ENCODE results near the gene P2RY11. TPM values are rescaled to one million over a fixed set of nuclear protein-coding genes. Genes with fewer than 3 reads are reported as not detected.
A peak's percentile ranks its signal among the peaks of the same experiment; 100 is the strongest.

The P2RY11 gene
- total RNA-seq, 4 donors from 2014 or later = 2.7 to 18.7 (median 4.7) TPM

DNA sequence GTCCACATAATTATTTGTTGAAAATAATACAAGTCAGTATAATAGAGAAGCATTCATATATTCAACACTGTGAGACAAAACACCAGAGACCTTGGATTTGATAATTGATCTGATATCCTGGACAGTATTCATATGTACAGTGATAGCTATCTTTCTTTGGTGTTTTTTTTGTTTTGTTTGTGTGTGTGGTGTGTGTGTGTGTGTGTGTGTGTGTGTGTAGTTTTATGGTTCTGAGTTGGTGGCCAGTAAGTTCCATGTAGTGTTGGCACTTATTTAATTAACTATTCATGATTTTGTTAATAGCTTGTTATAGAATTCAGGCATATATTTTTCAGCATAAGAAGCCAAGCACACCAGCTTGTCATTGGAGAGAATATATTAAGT, 7.4 kb upstream of the P2RY11 start:
- DNase-seq (ENCODE audit: low spot score) (no peak), ATAC-seq (ENCODE audit: low FRiP score) (no peak)
- TF ChIP-seq, protein P1, sequence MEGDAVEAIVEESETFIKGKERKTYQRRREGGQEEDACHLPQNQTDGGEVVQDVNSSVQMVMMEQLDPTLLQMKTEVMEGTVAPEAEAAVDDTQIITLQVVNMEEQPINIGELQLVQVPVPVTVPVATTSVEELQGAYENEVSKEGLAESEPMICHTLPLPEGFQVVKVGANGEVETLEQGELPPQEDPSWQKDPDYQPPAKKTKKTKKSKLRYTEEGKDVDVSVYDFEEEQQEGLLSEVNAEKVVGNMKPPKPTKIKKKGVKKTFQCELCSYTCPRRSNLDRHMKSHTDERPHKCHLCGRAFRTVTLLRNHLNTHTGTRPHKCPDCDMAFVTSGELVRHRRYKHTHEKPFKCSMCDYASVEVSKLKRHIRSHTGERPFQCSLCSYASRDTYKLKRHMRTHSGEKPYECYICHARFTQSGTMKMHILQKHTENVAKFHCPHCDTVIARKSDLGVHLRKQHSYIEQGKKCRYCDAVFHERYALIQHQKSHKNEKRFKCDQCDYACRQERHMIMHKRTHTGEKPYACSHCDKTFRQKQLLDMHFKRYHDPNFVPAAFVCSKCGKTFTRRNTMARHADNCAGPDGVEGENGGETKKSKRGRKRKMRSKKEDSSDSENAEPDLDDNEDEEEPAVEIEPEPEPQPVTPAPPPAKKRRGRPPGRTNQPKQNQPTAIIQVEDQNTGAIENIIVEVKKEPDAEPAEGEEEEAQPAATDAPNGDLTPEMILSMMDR (IDR thresholded peaks at IDR 0.05) = no peak

DNA sequence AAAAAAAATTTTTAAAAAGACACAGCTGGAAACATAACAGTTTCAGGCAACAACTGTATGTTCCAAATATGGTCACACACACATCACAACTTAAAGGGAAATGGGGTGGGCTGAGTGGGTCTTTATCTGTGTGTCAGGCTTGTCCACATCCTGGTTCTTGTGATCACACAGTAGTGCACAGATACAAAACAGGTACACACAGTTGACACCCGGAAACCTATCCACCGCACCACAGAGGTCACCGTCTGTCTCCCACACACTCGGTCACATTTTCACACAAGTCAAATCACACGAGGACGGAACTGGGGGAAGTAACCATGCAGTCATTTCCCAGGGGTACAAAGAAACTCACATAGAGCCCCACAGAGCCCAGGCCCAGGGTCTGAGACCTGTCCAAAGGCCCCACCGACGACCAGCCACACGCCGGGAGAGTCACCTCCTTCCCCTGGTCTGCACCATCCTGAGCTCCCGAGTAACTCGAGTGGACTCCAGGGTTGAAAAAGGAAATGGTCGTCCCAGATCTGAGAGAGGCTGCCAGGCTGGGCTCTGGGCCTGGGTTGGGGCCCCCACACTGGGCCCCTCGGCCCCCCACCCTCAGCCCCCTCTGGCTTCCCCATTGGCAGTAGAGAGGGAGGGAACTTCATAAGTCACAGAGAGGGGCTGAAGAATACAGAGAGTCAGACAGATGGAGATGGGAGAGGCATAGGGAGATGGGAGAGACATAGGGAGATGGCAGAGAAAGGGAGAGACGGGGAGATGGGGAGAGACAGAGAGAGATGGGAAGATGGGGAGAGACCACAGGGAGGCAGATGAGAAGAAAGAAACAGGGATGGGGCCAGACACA, 6.6 kb upstream of the P2RY11 start:
- no peak for ATAC-seq (ENCODE audit: low FRiP score)

DNA sequence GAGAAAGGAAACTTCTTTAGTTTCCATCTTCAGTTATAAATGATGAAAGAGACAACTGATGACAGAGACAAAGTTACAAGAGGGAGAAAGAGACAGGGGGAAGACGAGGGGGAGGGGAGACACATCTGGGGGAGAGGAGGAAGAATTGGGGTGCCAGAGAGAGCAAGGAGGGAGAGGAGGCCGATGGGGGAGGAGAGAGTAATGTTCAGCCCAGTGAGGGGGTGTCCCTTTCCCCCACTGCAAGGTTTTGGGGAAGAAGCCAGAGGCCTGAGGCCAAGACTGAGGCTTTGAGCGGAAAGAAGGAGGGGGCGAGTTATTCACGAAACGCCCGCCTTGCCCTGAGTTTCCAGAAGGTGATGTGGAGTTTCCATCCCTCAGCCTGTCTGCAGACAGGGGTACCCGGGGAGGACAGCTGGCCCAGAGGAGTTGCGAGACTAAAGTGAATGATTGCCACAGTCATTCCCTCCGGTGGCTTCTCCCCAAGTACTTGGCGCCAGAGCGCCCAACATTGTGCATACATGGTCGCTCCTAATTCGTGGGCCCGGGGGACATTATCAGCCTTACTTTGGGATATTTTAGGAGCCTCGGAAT, 5.9 kb upstream of the P2RY11 start:
- DNase-seq (ENCODE audit: low spot score) (no peak), ATAC-seq (ENCODE audit: low FRiP score) (no peak)
- TF ChIP-seq, protein P1 (IDR thresholded peaks at IDR 0.05) = no peak

More for the DNA sequence above, 6.6 kb upstream of the P2RY11 start:
- DNase-seq (ENCODE audit: low spot score) = no peak
- TF ChIP-seq, protein P1 (IDR thresholded peaks at IDR 0.05) = no peak

DNA sequence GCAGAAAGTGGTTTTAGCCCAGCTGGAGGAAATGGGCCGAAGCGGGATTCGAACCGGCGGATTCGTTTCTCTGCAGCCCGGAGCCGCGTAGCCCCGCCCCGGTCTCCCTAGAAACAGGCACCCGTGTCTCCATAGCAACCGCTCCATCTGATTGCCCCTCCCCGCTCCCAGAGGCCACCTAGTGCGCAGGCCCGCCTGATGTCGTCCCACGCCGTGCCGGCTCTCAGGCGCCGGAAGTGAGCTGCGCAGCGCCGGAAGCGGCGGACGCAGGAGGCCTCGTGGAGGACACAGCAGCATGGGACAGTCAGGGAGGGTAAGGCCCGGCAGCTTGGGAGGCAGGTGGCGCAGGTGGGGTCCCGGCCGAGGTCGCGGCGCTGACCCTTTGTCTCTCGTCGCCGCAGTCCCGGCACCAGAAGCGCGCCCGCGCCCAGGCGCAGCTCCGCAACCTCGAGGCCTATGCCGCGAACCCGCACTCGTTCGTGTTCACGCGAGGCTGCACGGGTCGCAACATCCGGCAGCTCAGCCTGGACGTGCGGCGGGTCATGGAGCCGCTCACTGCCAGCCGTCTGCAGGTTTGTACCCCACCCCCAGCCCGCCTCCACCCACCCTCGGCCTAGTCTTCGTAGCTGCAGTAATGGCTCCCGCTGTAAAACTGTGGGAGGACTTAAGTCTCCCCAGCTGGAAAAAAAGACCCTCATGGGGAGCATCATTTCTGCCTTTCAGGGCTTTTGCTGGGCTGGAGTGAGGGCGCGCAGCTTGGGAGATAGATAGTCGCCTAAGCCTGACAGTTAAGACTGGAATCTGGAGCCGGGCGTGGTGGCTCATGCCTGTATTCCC, 5.2 kb upstream of the P2RY11 start, which contains the start of gene PPAN:
TSS of gene PPAN (plus strand) at position 263 of the 837 bp plus-strand sequence. CDS start at position 296, 33 bp downstream.
- TF ChIP-seq, protein P1 (IDR thresholded peaks at IDR 0.05) = no peak
- ATAC-seq (ENCODE audit: low FRiP score) (peak; percentile 97), DNase-seq (ENCODE audit: low spot score) (peak; percentile 94)

DNA sequence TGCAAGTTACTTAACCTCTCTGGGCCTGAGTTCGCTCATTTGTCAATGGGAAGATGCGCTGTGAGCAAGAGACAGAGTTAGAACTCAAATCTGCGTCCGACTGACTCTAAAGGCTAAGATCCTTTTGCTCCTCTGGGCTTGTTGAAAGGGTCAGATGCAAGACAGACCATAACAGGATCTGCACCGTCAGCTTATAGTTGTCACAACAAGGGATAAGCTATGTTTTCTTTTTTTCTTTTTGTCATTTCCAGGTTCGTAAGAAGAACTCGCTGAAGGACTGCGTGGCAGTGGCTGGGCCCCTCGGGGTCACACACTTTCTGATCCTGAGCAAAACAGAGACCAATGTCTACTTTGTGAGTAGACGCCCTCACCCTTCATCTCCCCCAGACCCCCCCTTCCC, 4.2 kb upstream of the P2RY11 start:
- TF ChIP-seq, protein P1 (IDR thresholded peaks at IDR 0.05) = no peak
- no peak for DNase-seq (ENCODE audit: low spot score)
- ATAC-seq (ENCODE audit: low FRiP score) = no peak

DNA sequence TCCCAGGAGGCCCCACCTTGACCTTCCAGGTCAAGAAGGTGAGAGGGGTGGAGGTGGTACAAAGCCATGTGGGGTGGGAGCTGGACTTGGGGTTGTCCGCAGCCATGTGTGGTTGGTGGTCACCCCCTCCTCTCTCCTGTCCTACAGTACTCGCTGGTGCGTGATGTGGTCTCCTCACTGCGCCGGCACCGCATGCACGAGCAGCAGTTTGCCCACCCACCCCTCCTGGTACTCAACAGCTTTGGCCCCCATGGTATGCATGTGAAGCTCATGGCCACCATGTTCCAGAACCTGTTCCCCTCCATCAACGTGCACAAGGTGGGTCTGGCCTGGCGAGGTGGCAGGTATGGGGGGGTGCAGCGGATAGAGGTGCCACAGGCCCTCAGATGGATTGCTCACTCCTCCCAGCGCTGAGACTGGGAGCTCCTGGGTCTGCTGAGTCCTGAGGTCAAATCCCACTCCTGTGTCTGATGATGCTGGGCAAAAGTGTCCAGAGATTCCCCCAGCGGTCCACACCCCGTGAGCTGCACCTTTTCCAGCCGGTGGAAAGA, 3.6 kb upstream of the P2RY11 start:
- ATAC-seq (ENCODE audit: low FRiP score) = no peak
- no peak for DNase-seq (ENCODE audit: low spot score)
- TF ChIP-seq, protein P1 (IDR thresholded peaks at IDR 0.05) = no peak

All from omental fat pad (tissue), 4 donors.